Measurements from ENCODE around the gene ZNG1F.
"Not testable (repeated sequence)": the region's sequence is repeated elsewhere in the genome, so short reads cannot be mapped to it uniquely, and the experiment has no call there.

The ZNG1F gene

DNA sequence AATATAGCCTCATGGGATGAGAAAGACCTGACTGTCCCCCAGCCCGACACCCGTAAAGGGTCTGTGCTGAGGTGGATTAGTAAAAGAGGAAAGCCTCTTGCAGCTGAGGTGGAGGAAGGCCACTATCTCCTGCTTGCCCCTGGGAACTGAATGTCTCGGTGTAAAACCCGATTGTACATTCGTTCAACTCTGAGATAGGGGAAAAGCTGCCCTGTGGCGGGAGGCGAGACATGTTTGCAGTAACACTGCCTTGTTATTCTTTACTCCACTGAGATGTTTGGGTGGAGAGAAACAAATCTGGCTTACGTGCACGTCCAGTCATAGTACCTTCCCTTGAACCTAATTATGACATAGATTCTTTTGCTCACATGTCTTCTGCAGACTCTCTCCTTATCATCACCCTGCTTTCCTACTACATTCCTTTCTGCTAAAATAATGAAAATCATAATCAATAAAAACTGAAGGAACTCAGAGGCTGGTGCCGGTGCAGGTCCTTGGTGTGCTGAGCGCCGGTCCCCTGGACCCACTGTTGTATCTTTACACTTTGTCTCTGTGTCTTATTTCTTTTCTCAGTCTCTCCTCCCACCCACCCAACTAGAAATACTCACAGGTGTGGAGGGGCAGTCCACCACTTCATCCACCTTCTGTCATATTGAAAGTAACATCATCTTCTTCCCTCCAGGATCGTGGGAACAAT, 83.4 kb downstream of the ZNG1F start:
- H3K4me3 Mint-ChIP-seq, H3K9me3 Mint-ChIP-seq, CTCF ChIA-PET, H3K27ac Mint-ChIP-seq, H3K36me3 Mint-ChIP-seq, H3K4me1 Mint-ChIP-seq, DNase-seq: not testable (repeated sequence)
- peaks cover 16% of the 10 kb centered on the region for H3K27me3 Mint-ChIP-seq

DNA sequence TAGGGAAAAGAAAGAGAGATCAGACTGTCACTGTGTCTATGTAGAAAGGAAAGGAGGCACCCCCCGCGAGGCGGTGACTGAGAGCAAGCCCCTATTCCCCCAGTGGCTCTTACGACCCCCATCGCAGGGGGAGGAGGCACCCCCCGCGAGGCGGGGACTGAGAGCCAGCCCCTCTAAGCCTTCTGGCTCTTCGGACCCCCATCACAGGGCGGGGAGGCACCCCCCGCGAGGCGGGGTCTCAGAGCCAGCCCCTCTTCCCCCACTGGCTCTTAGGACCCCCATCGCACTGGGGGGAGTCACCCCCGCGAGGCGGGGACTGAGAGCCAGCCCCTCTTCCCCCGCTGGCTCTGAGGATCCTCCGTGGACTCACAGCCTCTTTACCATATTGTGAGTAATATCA, 84.6 kb downstream of the ZNG1F start:
- peaks cover 16% of the 10 kb centered on the region for H3K27me3 Mint-ChIP-seq
- DNase-seq, CTCF ChIA-PET: not testable (repeated sequence)

DNA sequence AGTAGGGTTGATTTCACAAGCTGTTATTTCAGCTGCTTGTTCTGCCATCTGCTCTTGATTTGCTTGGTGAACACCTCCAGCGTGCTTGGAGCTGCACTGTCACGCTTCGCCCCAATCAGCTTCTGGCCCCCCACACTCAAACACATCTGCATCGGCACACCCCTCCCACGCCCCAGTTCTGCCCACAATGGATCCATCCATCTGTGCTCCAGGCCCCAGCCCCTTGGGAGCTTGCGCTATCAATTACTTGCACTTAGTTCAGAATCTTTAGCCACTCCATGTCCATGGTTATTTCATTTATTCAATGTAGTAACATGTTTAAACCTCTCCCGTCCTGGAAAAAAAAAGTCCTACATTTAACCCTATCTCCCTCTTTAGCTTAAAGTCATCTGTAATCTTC, 88.6 kb downstream of the ZNG1F start:
- H3K36me3 Mint-ChIP-seq, H3K4me1 Mint-ChIP-seq, H3K4me3 Mint-ChIP-seq, CTCF ChIA-PET, H3K27ac Mint-ChIP-seq, H3K27me3 Mint-ChIP-seq, DNase-seq, H3K9me3 Mint-ChIP-seq: not testable (repeated sequence)

More for the DNA sequence above, 84.6 kb downstream of the ZNG1F start:
- not testable (repeated sequence) for H3K36me3 Mint-ChIP-seq, H3K4me1 Mint-ChIP-seq, H3K4me3 Mint-ChIP-seq, H3K9me3 Mint-ChIP-seq, H3K27ac Mint-ChIP-seq

DNA sequence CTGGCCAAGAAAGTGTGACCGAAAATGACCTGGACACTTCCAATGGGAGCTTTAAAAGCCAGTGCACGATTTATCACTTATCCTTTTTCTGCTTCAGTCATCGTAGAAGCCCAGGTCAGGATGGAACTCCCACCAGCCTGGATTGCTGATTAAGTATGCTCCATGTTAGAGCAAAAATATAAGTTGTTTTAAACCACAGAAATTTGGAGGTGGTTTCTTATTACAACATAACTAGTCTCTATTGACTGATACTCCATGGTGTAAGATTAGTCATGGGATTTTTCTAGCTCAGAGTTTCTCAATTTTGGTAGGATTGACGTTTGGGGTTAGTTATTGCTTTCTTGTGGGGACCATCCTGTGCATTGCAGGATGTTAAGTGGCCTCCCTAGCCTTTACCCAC, 90.4 kb downstream of the ZNG1F start:
- DNase-seq, H3K4me1 Mint-ChIP-seq, CTCF ChIA-PET, H3K9me3 Mint-ChIP-seq, H3K4me3 Mint-ChIP-seq, H3K27ac Mint-ChIP-seq, H3K36me3 Mint-ChIP-seq, H3K27me3 Mint-ChIP-seq: not testable (repeated sequence)

DNA sequence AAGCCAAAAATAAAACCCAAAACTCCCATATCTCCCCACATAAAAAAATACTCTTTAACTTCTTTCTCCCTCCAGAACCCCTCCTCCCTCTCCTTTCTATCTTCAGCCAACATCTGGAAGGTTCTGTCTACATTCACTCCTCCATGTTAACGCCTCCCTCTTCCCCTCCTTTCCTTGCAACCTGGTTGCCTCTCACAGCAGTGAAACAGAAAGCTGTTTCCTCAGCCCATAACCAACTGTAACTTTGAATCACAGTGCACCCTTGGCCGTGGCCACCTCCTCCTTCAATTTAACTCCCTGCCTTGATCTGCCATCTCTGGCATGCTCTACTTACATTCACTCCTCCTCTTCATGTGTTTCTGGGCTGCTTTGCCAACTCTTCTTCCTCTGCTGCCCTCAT, 94.1 kb downstream of the ZNG1F start:
- CTCF ChIA-PET, H3K4me3 Mint-ChIP-seq, H3K27ac Mint-ChIP-seq, H3K9me3 Mint-ChIP-seq, H3K4me1 Mint-ChIP-seq, H3K27me3 Mint-ChIP-seq, DNase-seq, H3K36me3 Mint-ChIP-seq: not testable (repeated sequence)

DNA sequence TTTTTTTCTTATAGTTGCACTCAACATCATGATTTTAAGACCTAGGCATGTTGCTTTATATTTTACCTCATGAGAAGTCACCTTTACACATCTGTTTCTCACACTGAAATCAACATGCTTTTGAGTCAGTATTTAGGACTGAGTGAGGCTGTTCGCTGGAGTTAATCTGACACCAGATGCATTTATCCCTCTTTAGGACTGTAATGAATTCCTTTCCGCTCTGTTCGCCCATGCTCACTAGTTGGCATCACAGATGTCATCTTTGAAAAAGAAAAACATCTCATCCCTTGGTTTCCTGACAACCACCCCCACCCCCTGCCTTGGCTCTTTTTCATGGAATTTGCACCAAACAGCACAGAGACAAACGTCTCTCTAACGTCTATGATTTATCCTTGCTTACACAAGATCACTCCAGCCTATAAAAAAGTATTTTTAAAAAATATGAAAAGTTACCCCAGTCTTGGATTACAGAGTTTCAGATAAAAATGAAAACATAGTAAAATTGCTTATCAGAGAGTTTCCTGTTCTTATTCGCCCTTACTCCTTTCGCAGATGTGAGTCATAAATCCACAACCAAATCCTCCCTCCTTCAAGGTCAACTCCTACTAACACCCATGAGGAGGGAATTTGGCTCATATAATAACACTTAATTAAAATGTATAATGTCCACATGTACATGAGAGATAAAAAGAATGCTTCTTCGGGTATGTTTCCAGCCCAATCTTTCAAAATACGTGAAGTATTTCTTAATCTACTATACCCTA, 94.9 kb downstream of the ZNG1F start:
- H3K36me3 Mint-ChIP-seq, H3K27ac Mint-ChIP-seq, H3K9me3 Mint-ChIP-seq, H3K27me3 Mint-ChIP-seq, H3K4me3 Mint-ChIP-seq, DNase-seq, H3K4me1 Mint-ChIP-seq, CTCF ChIA-PET: not testable (repeated sequence)

DNA sequence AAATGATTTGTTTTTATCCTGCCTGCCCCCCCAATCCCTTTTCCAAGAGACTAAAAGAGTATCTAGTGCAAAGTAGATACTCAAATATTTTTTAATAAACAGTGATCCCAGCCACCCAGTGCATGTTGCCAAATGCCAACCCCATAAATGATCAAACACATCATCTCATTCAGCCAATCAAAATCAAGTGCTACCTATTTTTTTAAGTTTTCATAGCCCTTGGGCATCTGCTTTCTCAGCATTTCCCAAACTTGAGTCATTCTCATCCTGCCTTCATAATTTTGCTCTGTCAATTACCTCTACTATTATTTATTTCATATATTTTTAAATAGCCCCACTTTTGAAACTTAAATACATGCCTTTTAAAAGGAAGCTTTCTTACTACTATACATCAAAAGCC, 98.2 kb downstream of the ZNG1F start:
- H3K27ac Mint-ChIP-seq, H3K36me3 Mint-ChIP-seq, H3K27me3 Mint-ChIP-seq, CTCF ChIA-PET, DNase-seq, H3K9me3 Mint-ChIP-seq, H3K4me3 Mint-ChIP-seq, H3K4me1 Mint-ChIP-seq: not testable (repeated sequence)

DNA sequence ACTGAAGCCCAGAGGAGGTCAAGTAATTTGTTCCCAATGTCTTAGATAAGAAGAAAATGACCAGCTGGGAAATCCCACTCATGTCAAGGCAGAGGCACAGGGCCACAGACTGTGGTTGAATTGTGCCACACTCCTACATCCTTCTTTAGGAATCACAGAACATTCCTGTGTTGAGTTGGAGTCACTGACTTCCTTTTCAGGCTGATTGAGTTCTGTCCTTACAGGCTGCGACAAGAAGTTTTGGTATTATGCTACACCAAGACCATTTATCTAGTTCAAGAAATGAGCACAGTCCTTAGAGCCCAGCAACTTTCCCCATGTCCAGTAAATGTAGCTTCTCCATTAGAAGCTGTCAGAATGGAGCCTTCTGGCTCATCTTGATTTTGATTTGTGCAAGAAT, 98.7 kb downstream of the ZNG1F start:
- H3K9me3 Mint-ChIP-seq, H3K4me1 Mint-ChIP-seq, CTCF ChIA-PET, H3K4me3 Mint-ChIP-seq, DNase-seq, H3K36me3 Mint-ChIP-seq, H3K27ac Mint-ChIP-seq, H3K27me3 Mint-ChIP-seq: not testable (repeated sequence)

DNA sequence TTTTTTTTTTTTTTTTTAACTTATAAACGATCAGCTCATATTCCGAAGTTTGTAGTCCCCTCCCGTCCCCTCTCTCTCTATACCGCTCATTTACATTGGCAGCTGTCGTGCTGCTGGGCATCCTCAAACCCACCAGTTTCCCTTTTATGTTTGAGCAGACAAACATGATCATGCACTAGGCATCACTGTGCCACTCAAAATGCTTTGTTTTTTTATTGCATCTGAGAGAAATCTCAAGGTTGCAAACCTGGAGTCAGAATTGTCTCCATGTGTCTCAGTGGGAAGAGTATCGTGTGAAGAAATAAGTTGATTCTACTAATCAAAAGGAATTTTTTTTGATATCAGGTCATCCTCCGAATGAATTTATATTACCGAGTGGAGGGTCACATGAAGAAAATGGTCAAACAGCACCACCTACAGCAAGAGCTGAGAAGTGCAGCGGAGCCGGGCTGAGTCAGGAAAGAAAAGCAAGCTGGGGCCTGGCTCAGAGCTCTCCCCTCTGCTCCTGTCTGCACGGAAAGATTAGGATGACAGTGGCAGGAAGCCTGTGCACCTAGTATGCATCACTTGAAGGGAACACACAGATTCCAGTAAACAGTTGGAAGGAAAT, 100.6 kb downstream of the ZNG1F start:
- H3K4me1 Mint-ChIP-seq, H3K27ac Mint-ChIP-seq, CTCF ChIA-PET, H3K27me3 Mint-ChIP-seq, DNase-seq, H3K9me3 Mint-ChIP-seq, H3K4me3 Mint-ChIP-seq, H3K36me3 Mint-ChIP-seq: not testable (repeated sequence)

DNA sequence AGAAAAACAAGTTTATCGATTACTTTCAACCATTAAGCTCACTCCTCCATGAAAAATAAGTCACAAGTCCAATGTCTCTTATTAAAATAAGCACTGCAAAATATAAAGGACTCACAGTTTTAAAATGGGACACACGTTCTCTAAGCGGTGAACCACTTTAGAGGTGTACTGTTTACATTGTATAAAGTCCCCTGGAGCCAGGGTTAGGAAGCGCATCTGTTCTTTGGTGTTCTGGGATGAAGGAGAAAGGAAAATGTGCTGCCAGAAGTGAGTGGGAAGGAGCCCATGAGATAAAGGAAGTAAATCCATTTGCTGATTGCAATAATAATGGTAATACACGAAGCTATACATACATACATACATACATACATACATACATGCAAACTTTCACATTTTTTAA, 101.2 kb downstream of the ZNG1F start:
- H3K36me3 Mint-ChIP-seq, DNase-seq, H3K4me1 Mint-ChIP-seq, H3K9me3 Mint-ChIP-seq, H3K27me3 Mint-ChIP-seq, H3K4me3 Mint-ChIP-seq, H3K27ac Mint-ChIP-seq, CTCF ChIA-PET: not testable (repeated sequence)

DNA sequence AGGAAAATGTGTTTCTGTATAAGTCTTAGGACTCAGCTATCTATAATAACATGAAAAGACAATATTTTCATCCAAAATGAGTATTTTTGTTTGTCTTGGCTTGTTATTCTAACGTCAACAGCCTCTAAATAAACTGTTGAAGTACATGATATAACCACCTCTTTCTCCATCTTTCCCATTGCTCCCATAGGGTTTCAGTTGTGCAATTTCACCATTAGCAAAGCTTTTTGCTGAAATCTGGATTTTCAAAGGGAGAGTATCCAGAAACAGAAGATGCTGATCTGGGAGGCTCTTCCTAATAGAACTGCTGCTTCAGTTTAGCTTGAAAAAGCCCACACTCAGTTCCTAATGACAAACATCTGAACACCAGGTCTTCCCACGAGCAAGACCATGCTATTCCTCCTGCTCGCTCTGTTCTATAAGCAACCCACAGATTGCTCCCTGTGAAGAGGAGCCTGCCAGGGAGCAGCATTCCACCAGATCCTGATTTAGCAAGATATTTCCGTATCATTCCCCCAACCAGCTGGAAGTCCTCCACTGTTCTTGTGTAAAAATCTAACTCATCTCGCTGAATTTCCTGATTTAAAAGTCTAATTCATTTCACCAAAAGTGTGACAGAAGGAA, 101.8 kb downstream of the ZNG1F start:
- H3K27ac Mint-ChIP-seq, CTCF ChIA-PET, H3K27me3 Mint-ChIP-seq, H3K9me3 Mint-ChIP-seq, DNase-seq, H3K4me1 Mint-ChIP-seq, H3K4me3 Mint-ChIP-seq, H3K36me3 Mint-ChIP-seq: not testable (repeated sequence)

DNA sequence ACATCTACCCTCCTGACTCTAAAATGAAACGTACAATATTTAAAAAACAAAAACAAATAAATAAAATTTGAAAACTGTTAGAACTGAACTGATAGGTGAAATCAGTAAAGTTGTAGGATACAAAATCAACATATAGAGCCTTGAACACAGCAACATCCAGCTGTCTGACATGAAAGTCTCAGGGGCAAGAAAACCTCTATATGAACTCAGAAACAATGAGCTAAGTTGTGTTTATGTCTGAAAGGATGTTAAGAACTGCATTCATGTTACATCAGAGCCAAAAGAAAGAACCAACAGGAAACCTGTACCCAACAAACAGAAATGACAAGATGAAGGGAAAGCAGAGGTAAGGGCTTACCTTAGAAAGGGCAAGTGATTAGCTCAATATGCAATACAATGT, 102.4 kb downstream of the ZNG1F start:
- H3K4me3 Mint-ChIP-seq, CTCF ChIA-PET, H3K4me1 Mint-ChIP-seq, DNase-seq, H3K27ac Mint-ChIP-seq, H3K36me3 Mint-ChIP-seq, H3K27me3 Mint-ChIP-seq, H3K9me3 Mint-ChIP-seq: not testable (repeated sequence)

DNA sequence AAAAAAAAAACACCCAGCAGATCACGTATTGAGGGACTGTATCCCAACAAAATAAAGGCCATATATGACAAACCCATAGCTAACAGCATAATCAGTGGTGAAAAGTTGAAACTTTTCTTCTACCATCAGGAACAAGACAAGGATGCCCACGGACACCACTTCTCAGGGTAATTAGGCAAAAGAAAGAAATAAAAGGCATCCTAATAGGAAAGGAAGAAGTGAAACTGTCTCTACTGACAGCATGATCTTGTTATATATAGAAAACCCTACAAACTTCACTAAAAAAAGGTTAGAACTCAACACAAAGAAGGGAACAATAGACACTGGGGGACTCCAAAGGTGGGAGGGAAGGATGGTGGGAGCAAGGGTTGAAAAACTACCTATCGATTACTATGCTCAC, 102.9 kb downstream of the ZNG1F start:
- DNase-seq, H3K4me1 Mint-ChIP-seq, H3K4me3 Mint-ChIP-seq, H3K36me3 Mint-ChIP-seq, CTCF ChIA-PET, H3K27ac Mint-ChIP-seq, H3K9me3 Mint-ChIP-seq, H3K27me3 Mint-ChIP-seq: not testable (repeated sequence)

DNA sequence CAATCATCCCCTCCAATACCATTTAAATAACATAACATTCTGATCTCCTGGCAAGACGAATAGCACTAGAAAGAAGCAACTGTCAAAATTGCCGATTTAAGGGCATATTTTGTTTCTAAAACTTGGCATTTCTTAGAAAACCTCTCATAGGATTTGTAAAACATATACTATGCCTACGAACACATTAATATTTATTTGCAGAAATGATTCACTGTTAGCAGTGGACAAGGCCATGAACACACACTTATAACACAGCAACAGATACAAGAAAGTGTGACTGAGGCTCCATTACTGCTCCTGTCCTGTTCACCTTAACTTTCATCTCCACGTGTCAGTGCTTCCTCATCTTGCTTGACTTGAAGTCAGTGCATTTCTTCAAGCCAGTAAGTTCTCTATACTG, 106.8 kb downstream of the ZNG1F start:
- H3K9me3 Mint-ChIP-seq, H3K36me3 Mint-ChIP-seq, H3K4me3 Mint-ChIP-seq, DNase-seq, H3K27me3 Mint-ChIP-seq, CTCF ChIA-PET, H3K27ac Mint-ChIP-seq, H3K4me1 Mint-ChIP-seq: not testable (repeated sequence)
